Bronchial epithelial cell (primary cell): Measurements from ENCODE around the gene CELF4. TPM values are rescaled to one million over a fixed set of nuclear protein-coding genes. Genes with fewer than 3 reads are reported as not detected.

Experiments used
- DNase-seq: peaks from one replicate; pipeline ENCODE4 v3.0.0-alpha.2; 2010; ENCODE audit warnings: low read depth
- FAIRE-seq: peaks from 2 replicates; lab custom pipeline; 2011; peaks lifted over from hg19 to GRCh38; lab: Jason Lieb, UNC
- H3K27me3 ChIP-seq: 2 replicates; pipeline ENCODE4 v1.5.1; 2011; ENCODE audit warnings: low read length; ENCODE audit not compliant: control insufficient read depth, insufficient read depth
- H3K36me3 ChIP-seq: 2 replicates; pipeline ENCODE4 v1.5.1; 2011; ENCODE audit warnings: low read length; ENCODE audit not compliant: control insufficient read depth, insufficient read depth
- H3K4me3 ChIP-seq: 2 replicates; pipeline ENCODE4 v1.5.1; 2011; ENCODE audit warnings: mild to moderate bottlenecking, low read depth, low read length, control low read depth
- total RNA-seq: library from RNA; depleted of rRNA; stranded (reverse); fragments of >200 nt; gene quantifications from 2 replicates; pipeline ENCODE4 v1.2.1, GENCODE V29; 2014
- TF ChIP-seq, protein P1 (sequence below): IDR thresholded peaks from 2 replicates; pipeline ENCODE4 v1.5.1; 2011; ENCODE audit warnings: mild to moderate bottlenecking, moderate library complexity, low read length, control low read depth, inconsistent platforms; ENCODE audit not compliant: insufficient read depth, severe bottlenecking

CELF4 gene
- total RNA-seq, 1 donor from 2014 or later: not detected

DNA sequence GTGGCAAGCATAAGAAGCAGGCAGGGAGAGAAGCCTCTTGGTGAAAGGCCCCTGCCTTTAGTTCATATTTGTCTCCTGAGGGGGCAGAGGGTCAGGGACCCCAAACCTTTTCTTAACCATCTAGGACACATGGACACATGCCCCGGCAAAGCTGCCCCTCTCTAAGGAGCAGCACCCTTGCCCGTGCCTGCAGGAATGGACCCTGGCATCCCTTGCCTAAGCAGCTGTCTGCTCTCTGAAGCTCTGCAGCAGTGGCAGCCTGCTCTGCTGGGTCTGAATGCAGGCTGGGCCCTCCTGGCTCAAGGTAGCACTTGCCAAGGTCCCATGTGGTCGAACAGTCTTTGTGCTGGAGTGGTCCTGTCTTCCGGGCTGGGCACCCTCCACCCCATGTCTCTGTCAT lies 174.4 kb downstream of the CELF4 start:
- no peaks in the 10 kb centered on the region for H3K36me3 ChIP-seq
- DNase-seq (no peak), FAIRE-seq (no peak)
- TF ChIP-seq, protein P1, sequence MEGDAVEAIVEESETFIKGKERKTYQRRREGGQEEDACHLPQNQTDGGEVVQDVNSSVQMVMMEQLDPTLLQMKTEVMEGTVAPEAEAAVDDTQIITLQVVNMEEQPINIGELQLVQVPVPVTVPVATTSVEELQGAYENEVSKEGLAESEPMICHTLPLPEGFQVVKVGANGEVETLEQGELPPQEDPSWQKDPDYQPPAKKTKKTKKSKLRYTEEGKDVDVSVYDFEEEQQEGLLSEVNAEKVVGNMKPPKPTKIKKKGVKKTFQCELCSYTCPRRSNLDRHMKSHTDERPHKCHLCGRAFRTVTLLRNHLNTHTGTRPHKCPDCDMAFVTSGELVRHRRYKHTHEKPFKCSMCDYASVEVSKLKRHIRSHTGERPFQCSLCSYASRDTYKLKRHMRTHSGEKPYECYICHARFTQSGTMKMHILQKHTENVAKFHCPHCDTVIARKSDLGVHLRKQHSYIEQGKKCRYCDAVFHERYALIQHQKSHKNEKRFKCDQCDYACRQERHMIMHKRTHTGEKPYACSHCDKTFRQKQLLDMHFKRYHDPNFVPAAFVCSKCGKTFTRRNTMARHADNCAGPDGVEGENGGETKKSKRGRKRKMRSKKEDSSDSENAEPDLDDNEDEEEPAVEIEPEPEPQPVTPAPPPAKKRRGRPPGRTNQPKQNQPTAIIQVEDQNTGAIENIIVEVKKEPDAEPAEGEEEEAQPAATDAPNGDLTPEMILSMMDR: no peak
- peaks cover 5% of the 10 kb centered on the region for H3K27me3 ChIP-seq
- no peak overlapping the region for H3K4me3 ChIP-seq

DNA sequence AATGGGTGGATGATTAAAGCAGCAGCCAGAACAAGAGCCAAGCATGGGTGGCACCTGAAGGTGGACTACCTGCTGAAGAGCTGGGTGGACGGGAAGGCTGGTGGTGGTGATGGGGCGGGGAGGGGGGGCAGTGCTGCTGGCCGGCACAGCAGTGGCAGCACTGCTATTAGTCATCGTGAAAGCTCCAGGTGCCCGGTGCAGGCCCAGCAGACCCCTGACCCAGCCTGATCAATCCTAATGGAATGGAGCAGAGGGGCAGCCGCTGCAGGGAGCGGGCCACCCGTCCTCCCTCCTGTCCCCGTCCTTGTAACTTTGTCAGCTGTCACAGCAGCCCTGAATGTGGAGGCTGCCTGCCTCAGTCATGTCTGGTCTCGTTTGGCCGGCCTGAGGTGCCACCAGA lies 174.9 kb downstream of the CELF4 start:
- FAIRE-seq (no peak), DNase-seq (no peak)
- no peak overlapping the region for H3K4me3 ChIP-seq
- peaks cover 5% of the 10 kb centered on the region for H3K27me3 ChIP-seq
- TF ChIP-seq, protein P1: no peak
- H3K36me3 ChIP-seq: no peaks in the 10 kb centered on the region

DNA sequence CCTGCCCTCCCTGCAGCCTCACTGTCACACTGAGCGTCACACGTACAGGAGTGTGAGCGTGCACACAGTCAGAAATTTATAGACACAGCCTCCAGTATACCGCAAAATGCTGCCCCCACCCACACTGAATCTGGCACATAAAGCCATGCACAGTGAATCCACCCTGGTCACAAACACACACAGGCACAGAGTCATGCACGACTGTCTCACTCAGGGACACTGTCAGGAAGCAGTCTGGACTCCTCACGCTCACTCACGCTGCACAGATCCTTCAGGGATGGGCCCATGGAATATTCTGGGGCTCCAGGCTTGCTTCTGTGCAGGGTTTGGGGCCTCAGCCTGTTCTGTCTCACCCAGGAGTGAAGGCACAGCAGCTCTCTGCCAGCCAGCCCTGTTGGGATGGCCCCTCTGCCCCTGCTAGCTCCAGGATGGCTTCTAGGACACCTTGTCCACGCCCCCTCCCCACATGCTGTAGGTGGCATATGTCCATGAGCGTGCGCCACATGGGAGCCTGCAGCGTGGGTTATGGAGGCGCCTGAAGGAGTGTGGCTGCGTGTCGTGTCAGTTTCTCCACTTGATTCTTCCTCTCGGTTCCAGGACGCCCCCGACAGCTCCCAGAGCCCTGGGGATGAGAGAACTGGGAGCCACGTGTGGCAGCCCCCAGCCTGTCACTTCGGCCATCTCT lies 175.8 kb downstream of the CELF4 start:
- peaks cover 2% of the 10 kb centered on the region for H3K27me3 ChIP-seq
- DNase-seq: no peak
- no peaks in the 10 kb centered on the region for H3K36me3 ChIP-seq
- no peak for FAIRE-seq
- H3K4me3 ChIP-seq: no peak overlapping the region
- TF ChIP-seq, protein P1: no peak

DNA sequence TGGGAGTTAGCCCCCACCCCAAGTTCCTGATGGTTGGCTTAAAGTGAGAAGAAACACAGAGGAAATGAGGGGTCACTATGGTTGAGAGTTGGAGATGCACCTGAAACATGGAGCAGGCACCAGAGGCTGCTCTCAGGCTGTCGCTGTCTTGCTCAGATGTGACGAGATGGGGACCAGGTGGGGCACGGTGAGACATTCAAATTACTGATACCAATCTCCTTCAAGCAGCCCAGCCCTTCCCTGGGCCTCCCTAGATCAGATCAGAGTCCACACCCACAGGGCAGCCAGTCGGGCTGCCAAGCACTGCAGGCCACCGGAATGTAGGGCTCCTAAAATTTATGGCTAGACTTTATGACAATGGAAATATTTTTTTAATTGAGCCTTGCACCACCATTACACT lies 176.6 kb downstream of the CELF4 start:
- no peak for FAIRE-seq
- Histone ChIP-seq H3K27me3 (peaks cover 5% of the 10 kb centered on the region), H3K4me3 (no peak overlapping the region)

DNA sequence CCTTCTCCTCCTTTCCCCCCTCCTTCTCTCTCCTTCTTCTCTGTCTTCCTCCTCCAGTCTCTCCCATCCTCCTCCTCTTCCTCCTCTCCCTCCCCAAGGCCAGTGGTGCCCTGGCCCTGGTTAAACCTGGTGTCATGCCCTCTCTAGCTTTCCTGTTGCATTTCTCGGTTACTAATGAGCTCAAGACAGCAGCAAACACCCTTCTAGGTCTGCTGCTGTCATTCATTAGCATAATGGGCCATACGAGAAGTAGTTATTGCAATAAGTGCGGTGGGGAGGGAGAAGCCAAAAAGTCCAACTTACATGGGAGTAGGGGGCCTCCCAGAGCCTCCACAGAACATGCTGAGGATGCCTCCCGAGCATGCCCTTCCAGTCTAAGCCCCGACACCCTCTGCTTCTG lies 177.2 kb downstream of the CELF4 start:
- FAIRE-seq: no peak
- H3K4me3 ChIP-seq: no peak overlapping the region
- TF ChIP-seq, protein P1: no peak
- peaks cover 3% of the 10 kb centered on the region for H3K27me3 ChIP-seq
- DNase-seq: no peak
- no peaks in the 10 kb centered on the region for H3K36me3 ChIP-seq

More for the DNA sequence above, 176.6 kb downstream of the CELF4 start:
- TF ChIP-seq, protein P1: no peak
- H3K36me3 ChIP-seq: no peaks in the 10 kb centered on the region
- no peak for DNase-seq
